ENCODE data around the gene REG3G. TPM values are rescaled to one million over a fixed set of nuclear protein-coding genes. Genes with fewer than 3 reads are reported as not detected.

REG3G gene
- total RNA-seq, 2 experiments from 2014 or later, result not detected

DNA sequence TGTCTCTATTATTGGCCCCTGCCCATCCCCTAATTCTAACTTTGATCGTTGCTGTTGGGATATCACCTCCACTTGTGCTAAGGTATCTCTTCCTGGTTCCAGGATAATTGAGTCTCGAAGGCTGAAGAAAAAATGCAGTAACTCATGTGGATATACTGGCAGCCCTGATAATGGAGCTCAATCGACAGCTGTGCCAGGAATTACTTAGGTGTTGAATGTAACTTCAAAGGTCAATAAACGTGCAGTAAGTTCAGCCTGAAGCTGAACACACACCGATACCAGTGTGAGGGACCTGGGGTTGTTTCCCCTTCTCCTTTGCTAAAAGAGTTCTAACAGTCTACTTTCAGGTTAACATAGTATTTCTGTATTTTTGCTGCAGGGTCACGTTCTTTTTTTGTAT is 11.9 kb upstream of the REG3G start:
- Mint-ChIP-seq H3K4me3 (no peak overlapping the region), H3K4me1 (ENCODE audit: low read depth) (no peaks in the 10 kb centered on the region), H3K27me3 (no peaks in the 10 kb centered on the region), H3K27ac (no peak overlapping the region), H3K36me3 (ENCODE audit: low read depth) (no peaks in the 10 kb centered on the region), H3K9me3 (peaks cover 7% of the 10 kb centered on the region)
- Histone ChIP-seq H3K9me3 (ENCODE audit: control insufficient read depth in 1 of 2, insufficient read depth in 1 of 2, low read length in 2 of 2) (no peaks in the 10 kb centered on the region), H3K27ac (ENCODE audit: low read depth in 1 of 2, low read length in 2 of 2) (no peak overlapping the region), H3K4me3 (ENCODE audit: low read length) (no peak overlapping the region), H3K27me3 (ENCODE audit: control insufficient read depth in 1 of 2, insufficient read depth in 2 of 2, low read length in 2 of 2) (no peaks in the 10 kb centered on the region), H3K36me3 (ENCODE audit: insufficient read depth, low read length) (no peaks in the 10 kb centered on the region), H3K4me1 (ENCODE audit: insufficient read depth, low read length) (no peaks in the 10 kb centered on the region)
- CTCF ChIA-PET, result no interaction called here
- TF ChIP-seq, protein P1, sequence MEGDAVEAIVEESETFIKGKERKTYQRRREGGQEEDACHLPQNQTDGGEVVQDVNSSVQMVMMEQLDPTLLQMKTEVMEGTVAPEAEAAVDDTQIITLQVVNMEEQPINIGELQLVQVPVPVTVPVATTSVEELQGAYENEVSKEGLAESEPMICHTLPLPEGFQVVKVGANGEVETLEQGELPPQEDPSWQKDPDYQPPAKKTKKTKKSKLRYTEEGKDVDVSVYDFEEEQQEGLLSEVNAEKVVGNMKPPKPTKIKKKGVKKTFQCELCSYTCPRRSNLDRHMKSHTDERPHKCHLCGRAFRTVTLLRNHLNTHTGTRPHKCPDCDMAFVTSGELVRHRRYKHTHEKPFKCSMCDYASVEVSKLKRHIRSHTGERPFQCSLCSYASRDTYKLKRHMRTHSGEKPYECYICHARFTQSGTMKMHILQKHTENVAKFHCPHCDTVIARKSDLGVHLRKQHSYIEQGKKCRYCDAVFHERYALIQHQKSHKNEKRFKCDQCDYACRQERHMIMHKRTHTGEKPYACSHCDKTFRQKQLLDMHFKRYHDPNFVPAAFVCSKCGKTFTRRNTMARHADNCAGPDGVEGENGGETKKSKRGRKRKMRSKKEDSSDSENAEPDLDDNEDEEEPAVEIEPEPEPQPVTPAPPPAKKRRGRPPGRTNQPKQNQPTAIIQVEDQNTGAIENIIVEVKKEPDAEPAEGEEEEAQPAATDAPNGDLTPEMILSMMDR (IDR thresholded peaks at IDR 0.05), result no peak
- POLR2A ChIA-PET, result no interaction called here
- intact Hi-C loops (cut with DNase I, micrococcal nuclease), result no loop called here
- DNase-seq, result no peak
- ATAC-seq (ENCODE audit: poor library complexity), result no peak

DNA sequence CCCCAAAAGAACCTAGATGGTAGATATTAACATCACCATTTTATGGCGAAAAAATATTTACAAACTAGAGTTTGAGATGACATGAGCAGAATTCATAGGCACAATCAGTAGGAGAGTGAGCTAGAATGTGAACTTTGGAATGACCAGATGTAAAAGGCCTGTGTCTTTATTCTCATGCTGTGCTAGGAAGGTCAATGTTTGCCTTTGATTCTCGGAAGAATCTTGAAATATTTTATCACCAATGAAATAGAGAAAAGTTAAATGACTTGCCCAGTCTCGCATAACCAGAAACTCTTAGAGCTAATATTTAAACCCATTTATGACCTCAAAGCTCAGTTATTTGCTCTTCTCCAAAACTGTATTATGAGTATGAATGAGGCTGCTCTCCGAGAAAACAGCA is 9.2 kb upstream of the REG3G start:
- TF ChIP-seq, protein P1 (IDR thresholded peaks at IDR 0.05), result no peak
- CTCF ChIA-PET, result interaction anchor here (0.8 kb wide), 1 partner anchor 12 kb away, joined by 3 read pairs; no protein-coding TSS in a partner anchor
- no peak overlapping the region for H3K4me3 Mint-ChIP-seq

DNA sequence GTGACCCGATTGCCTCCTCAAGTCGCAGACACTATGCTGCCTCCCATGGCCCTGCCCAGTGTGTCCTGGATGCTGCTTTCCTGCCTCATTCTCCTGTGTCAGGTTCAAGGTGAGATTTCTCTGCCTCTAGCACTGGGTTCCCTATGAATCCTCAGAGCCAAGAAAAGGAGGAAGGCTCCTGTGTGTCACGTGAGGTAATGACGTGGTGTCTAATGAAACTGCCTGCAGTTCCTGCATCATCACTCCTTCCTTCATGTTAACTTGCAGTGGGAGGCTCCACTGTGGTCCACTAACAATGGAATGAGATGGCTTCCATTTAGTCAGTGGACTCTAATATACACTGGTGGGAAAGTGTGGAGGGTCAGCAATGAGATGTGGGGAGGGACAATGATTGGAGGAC is 559 bp downstream of the REG3G start:
- no peaks in the 10 kb centered on the region for H3K4me1 ChIP-seq (ENCODE audit: insufficient read depth, low read length)
- no peak overlapping the region for H3K27ac Mint-ChIP-seq
- H3K36me3 ChIP-seq (ENCODE audit: insufficient read depth, low read length), result no peaks in the 10 kb centered on the region
- POLR2A ChIA-PET, result no interaction called here
- no peak overlapping the region for H3K4me3 Mint-ChIP-seq
- CTCF ChIA-PET, result no interaction called here
- TF ChIP-seq, protein P1 (IDR thresholded peaks at IDR 0.05), result no peak
- H3K4me3 ChIP-seq (ENCODE audit: low read length), result no peak overlapping the region
- intact Hi-C loops (cut with DNase I, micrococcal nuclease), result no loop called here
- DNase-seq (no peak), ATAC-seq (ENCODE audit: poor library complexity) (no peak)
- peaks cover 4 to 5% of the 10 kb centered on the region in 2 experiments for H3K9me3 ChIP-seq (ENCODE audit: control insufficient read depth in 1 of 2, insufficient read depth in 1 of 2, low read length in 2 of 2)
- no peaks in the 10 kb centered on the region for H3K27me3 Mint-ChIP-seq
- peaks cover 13% of the 10 kb centered on the region for H3K9me3 Mint-ChIP-seq
- H3K4me1 Mint-ChIP-seq (ENCODE audit: low read depth), result no peaks in the 10 kb centered on the region
- no peak overlapping the region for H3K27ac ChIP-seq (ENCODE audit: low read depth in 1 of 2, low read length in 2 of 2)
- H3K27me3 ChIP-seq (ENCODE audit: control insufficient read depth in 1 of 2, insufficient read depth in 2 of 2, low read length in 2 of 2), result no peaks in the 10 kb centered on the region
- H3K36me3 Mint-ChIP-seq (ENCODE audit: low read depth), result no peaks in the 10 kb centered on the region

More for the DNA sequence above, 9.2 kb upstream of the REG3G start:
- Histone ChIP-seq H3K27ac (ENCODE audit: low read depth in 1 of 2, low read length in 2 of 2) (no peak overlapping the region), H3K27me3 (ENCODE audit: control insufficient read depth in 1 of 2, insufficient read depth in 2 of 2, low read length in 2 of 2) (no peaks in the 10 kb centered on the region), H3K4me1 (ENCODE audit: insufficient read depth, low read length) (no peaks in the 10 kb centered on the region), H3K9me3 (ENCODE audit: control insufficient read depth in 1 of 2, insufficient read depth in 1 of 2, low read length in 2 of 2) (no peaks in the 10 kb centered on the region), H3K4me3 (ENCODE audit: low read length) (no peak overlapping the region), H3K36me3 (ENCODE audit: insufficient read depth, low read length) (no peaks in the 10 kb centered on the region)
- H3K9me3 Mint-ChIP-seq, result peaks cover 13% of the 10 kb centered on the region
- intact Hi-C loops (cut with DNase I, micrococcal nuclease), result no loop called here
- no peaks in the 10 kb centered on the region for H3K4me1 Mint-ChIP-seq (ENCODE audit: low read depth)
- no peak for ATAC-seq (ENCODE audit: poor library complexity)
- no peak overlapping the region for H3K27ac Mint-ChIP-seq
- no peaks in the 10 kb centered on the region for H3K27me3 Mint-ChIP-seq
- H3K36me3 Mint-ChIP-seq (ENCODE audit: low read depth), result no peaks in the 10 kb centered on the region
- DNase-seq, result no peak
- POLR2A ChIA-PET, result no interaction called here
